ENCODE measurements around the gene RBM48.
"Not testable (repeated sequence)": the region's sequence is repeated elsewhere in the genome, so short reads cannot be mapped to it uniquely, and the experiment has no call there.

RBM48 gene

DNA sequence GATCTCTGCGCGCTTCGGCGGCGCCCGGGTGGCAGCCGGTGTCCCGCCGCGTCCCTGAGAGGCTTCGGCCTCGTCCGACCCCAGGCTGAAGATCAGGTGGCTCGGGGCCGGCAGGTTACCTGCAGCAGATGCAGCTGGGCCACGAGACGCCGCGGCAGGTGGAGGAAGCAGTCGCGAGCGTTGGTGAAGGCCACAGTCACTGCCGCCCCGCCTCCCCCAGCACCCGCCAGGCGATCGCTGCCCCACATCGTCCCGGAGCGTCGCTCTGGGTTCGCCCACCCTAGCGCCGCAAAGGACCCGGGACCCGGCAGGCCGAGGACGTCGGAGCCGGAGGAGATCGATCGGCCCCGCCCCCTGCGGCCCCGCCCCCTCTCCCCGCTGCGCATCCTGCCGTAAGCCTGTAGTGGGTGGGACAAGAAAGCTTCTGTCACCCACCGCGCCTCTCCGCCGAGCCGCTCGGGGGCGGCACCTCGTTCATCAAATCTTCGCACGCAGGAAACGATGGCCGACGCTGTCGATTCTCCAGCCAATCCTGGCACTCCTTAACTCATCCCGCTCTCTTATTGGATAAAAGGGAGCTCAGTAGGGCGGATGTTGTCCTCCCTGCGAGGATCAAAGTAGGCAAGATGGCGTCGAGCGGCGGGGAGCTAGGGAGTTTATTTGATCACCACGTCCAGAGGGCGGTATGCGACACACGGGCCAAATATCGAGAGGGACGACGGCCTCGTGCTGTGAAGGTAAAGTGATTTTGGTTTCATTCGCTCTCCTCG is at the start of gene RBM48, which contains the start of gene PEX1:
RBM48 (plus strand) TSS at position 608 of the 770 bp plus-strand sequence; CDS start at position 627, 19 bp downstream.
PEX1 (minus strand) TSS at position 333 of the 770 bp plus-strand sequence; CDS start at position 248, 85 bp downstream.
- DNase-seq (ENCODE audit: low read depth), result peak; percentile 89

DNA sequence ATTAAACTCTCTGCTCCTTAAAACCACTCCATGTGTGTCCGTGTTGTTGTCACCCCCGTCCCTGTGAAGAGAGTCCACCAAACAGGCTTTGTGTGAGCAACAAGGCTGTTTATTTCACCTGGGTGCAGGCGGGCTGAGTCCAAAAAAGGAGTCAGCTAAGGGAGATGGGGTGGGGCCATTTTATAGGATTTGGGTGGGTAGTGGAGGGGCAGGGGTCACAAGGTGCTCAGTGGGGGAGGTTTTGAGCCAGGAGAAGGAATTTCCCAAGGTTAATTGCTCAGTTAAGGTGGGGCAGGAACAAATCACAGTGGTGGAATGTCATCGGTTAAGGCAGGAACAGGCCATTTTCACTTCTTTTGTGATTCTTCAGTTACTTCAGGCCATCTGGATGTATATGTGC is 49.4 kb upstream of the RBM48 start:
- DNase-seq (ENCODE audit: low read depth), result not testable (repeated sequence)

GRCh38 chr7:92483624-92484023 is 45.0 kb upstream of the RBM48 start:
- not testable (repeated sequence) for DNase-seq (ENCODE audit: low read depth)

GRCh38 chr7:92484226-92484625 is 44.4 kb upstream of the RBM48 start:
- not testable (repeated sequence) for DNase-seq (ENCODE audit: low read depth)

- no peak for DNase-seq (ENCODE audit: low read depth)
These were observed 43.2 kb upstream of the RBM48 start for GRCh38 chr7:92485267-92485892.

DNA sequence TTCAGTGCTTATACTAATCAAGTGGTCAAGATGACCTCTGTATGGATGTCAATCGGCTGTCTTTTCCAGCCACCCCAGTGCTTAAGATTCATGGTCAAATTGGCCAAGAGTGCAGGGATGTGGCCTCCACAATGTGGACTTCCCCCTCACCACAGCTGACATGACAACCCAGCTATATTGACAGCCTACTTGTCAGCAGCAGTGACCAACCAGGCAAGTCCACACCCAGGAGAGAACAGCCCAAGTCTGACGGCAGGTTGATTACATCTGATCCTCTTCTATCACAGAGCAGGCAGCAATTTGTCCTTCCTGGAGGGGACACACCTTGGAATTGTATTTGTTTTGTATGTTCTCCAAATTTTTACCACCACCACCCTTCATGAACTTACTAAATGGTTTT is 42.6 kb upstream of the RBM48 start:
- no peak for DNase-seq (ENCODE audit: low read depth)

GRCh38 chr7:92487804-92488203 is 40.8 kb upstream of the RBM48 start:
- DNase-seq (ENCODE audit: low read depth), result no peak

DNA sequence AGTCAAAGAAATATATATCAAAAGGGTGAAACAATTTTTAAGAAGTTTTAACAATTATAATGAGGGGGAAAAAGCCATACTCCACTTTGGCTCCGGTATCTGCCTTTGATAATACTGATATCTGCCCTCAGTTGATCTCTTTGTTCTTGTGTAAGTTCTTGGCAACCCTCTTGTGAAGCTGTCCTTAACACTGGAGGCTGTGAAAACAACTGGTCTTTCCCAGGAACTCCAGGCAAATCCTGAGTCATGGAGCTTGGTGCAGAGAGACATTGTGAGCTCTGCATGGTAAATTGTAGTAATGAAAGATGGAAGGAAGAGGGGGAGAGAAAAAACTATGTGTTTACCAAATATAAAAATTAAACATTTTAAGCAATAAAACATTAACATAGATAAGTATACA is 39.0 kb upstream of the RBM48 start:
- no peak for DNase-seq (ENCODE audit: low read depth)

GRCh38 chr7:92496876-92497275 is 31.7 kb upstream of the RBM48 start:
- no peak for DNase-seq (ENCODE audit: low read depth)

DNA sequence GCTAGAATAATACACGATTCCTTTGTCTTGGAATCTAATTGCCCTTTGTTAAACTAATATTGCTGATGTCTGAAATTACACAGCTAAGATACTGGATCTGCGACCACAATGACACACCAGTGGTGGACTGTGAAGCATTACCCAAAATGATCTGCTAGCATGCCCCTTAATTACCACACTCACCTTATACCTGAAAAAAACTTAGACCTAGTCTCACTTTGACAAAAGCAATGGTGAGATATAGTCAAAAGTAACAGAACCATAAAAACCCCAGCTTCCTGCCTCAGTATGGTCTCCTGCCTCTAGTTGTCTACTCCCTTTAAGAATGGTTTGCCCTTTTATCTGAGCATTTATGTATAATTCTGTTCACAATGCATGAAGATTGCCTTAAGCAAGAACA is 30.0 kb upstream of the RBM48 start:
- no peak for DNase-seq (ENCODE audit: low read depth)

- no peak for DNase-seq (ENCODE audit: low read depth)
These were observed 24.8 kb upstream of the RBM48 start for GRCh38 chr7:92503767-92504166.

DNA sequence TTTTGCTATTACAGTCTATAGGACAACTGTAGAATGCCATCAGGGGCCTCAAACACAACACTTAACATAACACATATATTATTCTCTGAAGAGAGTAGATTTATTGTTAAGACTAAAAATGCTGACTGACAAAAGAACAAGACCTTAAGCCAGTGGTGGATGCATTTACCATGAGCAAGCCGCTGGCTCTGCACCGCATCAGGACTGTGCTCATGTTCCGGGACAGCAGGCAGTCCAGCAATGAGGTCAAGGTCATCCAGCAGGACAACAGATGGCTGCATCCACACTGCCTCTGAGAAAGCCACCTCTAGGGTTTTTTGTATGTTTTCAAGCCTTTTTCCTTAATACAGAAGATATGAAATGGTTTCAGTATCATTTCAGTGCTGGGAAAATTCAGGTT is 24.0 kb upstream of the RBM48 start:
- DNase-seq (ENCODE audit: low read depth), result no peak

DNA sequence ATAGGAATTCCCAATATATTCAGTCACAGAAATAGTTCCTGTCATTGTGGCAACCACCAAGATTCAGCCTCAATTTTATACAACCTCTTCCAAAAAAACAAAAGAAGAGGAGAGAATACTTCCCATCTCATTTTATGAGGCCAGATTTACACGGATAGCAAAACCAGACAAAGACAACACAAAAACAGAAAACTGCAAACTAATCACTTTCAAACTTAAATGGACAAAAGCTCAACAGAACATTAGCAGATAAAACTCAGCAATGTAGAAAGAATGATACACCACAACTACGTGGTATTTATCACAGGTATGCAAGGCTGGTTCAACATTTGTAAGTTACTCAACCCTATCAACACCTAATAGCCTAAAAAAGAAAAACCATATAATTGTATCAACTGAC is 22.2 kb upstream of the RBM48 start:
- DNase-seq (ENCODE audit: low read depth), result no peak

GRCh38 chr7:92508946-92509345 is 19.6 kb upstream of the RBM48 start:
- DNase-seq (ENCODE audit: low read depth), result no peak

- DNase-seq (ENCODE audit: low read depth), result no peak
These were observed 15.3 kb upstream of the RBM48 start for GRCh38 chr7:92513167-92513902.

DNA sequence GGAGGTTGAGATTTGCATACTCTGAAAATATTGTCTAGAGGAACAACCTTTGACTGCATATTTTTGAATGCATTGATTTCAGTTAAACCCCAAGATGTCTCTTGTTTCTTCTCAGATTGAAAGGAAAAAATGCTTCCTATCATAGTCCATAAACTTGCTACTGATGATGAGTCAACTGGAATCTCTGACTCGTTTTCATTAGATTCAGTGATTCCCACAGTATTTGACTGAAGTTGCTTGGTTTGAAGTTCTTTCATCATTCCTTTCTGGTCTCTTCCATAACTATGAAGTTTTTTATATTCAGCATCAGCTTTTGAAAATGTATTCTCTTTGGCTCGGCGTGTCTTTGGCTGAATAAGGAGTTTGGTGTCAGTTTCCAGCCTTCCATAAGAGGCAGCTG is 11.0 kb upstream of the RBM48 start:
- no peak for DNase-seq (ENCODE audit: low read depth)

- DNase-seq (ENCODE audit: low read depth), result no peak
These were observed 8.6 kb upstream of the RBM48 start for GRCh38 chr7:92520024-92520423.

DNA sequence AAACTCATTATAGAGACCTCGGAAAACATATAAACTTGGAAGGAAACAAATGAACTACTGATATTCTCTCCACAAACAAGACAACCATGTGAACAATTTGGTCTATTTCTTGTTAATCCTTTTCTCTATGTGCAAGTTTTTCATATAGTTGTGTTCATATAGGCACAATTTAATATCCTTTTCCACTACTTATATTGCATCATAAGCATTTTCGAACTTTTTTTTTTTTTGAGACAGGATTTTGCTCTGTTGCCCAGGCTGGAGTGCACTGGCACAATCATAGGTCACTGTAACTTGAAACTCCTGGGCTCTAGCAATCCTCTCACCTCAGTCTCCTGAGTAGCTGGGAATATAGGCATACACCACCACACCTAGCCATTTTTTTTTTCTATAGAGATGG is 5.5 kb upstream of the RBM48 start:
- no peak for DNase-seq (ENCODE audit: low read depth)

DNA sequence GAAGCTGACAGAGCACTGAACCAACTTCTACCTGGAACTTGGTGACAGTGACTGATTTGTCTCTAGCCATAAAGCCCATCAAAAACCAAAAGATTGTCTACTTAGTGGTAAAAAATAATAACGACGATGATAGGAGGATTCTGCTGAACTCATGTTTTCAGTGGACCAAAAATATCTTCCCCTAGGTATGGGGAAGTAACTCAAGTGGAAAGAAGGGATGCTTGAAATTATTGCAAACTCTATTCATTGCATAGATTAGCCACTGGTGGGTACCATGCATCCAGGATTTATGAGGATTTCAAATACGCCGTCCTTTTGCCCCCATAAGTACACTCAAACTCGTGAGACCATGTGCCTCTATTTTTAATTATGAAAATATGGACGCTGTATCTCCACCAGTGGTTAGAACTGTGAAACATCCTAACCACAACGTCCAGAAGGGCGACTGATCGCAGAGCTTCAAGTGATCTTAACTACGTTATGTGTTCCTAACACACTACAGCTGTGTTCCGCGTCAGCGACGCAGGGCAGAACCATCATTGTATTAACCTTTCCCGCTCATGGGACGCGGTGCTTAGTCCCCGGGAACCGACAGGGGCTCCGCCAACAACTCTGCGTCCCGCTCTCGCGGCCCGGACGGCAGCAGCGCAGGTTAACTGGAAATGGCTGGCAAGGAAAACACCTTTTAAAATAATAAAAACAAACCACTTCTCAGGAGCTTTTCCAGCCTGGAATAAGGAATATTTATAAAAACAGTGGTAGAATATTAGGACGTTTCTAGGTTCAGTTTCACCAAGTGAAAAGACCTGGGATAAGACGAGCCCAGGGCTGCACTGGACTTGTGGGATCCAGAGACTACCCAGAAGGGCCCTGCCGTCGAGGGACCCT is 1.1 kb upstream of the RBM48 start:
- DNase-seq (ENCODE audit: low read depth), result peak; percentile 28

DNA sequence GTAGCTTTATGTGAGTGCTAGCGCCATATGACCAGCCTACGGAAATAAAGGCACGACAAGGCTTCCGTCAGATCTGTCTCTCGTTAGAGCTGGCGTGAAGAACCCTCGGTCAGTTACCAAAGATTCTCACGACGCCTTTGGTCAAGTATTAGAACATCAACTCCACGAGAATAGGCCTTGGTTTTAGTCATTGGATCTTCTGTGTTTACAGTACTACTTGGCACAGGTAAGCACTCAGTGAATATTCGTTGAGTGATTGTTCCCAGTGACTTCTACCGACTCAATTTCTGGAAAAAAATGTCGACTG is 316 bp downstream of the RBM48 start:
- no peak for DNase-seq (ENCODE audit: low read depth)

DNA sequence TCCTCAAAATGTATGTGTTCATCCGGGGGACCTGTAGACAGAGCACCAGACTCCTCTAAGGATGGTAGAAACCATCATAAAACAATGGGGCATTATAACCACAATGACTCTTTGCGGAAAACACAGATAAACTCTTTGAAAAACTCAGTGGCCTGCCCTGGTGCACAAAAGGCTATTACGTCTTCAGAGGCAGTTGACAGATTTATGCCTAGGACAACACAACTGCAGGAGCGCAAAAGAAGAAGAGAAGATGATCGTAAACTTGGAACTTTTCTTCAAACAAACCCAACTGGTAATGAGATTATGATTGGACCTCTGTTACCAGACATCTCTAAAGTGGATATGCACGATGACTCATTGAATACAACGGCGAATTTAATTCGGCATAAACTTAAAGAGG is 6.0 kb downstream of the RBM48 start:
- DNase-seq (ENCODE audit: low read depth), result no peak

- not testable (repeated sequence) for DNase-seq (ENCODE audit: low read depth)
These were observed 14.9 kb downstream of the RBM48 start for GRCh38 chr7:92543542-92543941.
